Smooth muscle cell (in vitro differentiated cells): Measurements from ENCODE around the gene THAP9. TPM values are rescaled to one million over a fixed set of nuclear protein-coding genes. Genes with fewer than 3 reads are reported as not detected.

Experiments
- DNase-seq: peaks from one replicate; lab custom pipeline; 2025; ENCODE audit not compliant: unreplicated experiment; lab: John Stamatoyannopoulos, UW
- H2AFZ ChIP-seq: fragments of 200-600 bp; sonication (generic); 2 replicates; pipeline ENCODE4 v1.6.0; 2016; ENCODE audit warnings: antibody characterized with exemption, low read depth, mild to moderate bottlenecking
- H3F3A ChIP-seq: fragments of 200-600 bp; sonication (generic); 2 replicates; pipeline ENCODE4 v1.6.0; 2017; ENCODE audit warnings: antibody characterized with exemption, low read depth
- H3K27ac ChIP-seq: fragments of 200-600 bp; sonication (generic); 2 replicates; pipeline ENCODE4 v1.5.1; 2016; ENCODE audit warnings: low read depth, mild to moderate bottlenecking
- H3K27me3 ChIP-seq: fragments of 200-600 bp; sonication (generic); 2 replicates; pipeline ENCODE4 v1.6.1; 2016; ENCODE audit warnings: low read depth, mild to moderate bottlenecking
- H3K36me3 ChIP-seq: fragments of 200-600 bp; sonication (generic); 2 replicates; pipeline ENCODE4 v1.5.1; 2016; ENCODE audit warnings: low read depth
- H3K4me1 ChIP-seq: fragments of 200-600 bp; sonication (generic); 2 replicates; pipeline ENCODE4 v1.5.1; 2016; ENCODE audit warnings: low read depth
- H3K4me2 ChIP-seq: fragments of 200-600 bp; sonication (generic); 2 replicates; pipeline ENCODE4 v1.6.0; 2016; ENCODE audit warnings: mild to moderate bottlenecking
- H3K4me3 ChIP-seq: fragments of 200-600 bp; sonication (generic); 2 replicates; pipeline ENCODE4 v1.5.1; 2016; ENCODE audit warnings: mild to moderate bottlenecking
- H3K79me2 ChIP-seq: fragments of 200-600 bp; sonication (generic); 2 replicates; pipeline ENCODE4 v1.6.0; 2016; ENCODE audit warnings: low read depth, mild to moderate bottlenecking
- H3K9ac ChIP-seq: fragments of 200-600 bp; sonication (generic); 2 replicates; pipeline ENCODE4 v1.6.0; 2016; ENCODE audit warnings: low read depth
- H3K9me3 ChIP-seq: fragments of 200-600 bp; sonication (generic); replicated peaks from 2 replicates; pipeline ENCODE4 v1.5.1; 2016; ENCODE audit warnings: low read depth
- H4K20me1 ChIP-seq: fragments of 200-600 bp; sonication (generic); 2 replicates; pipeline ENCODE4 v1.6.0; 2016; ENCODE audit warnings: low read depth
- CTCF ChIP-seq: fragments of 200-600 bp; sonication (generic); IDR thresholded peaks from 2 replicates; pipeline ENCODE4 v1.5.1; 2017; ENCODE audit warnings: borderline replicate concordance, mild to moderate bottlenecking, antibody characterized with exemption; ENCODE audit not compliant: insufficient read depth, poor library complexity, severe bottlenecking
- WGBS: methylation state at CpG from one replicate; pipeline ENCODE4 v1.1.7; 2016; ENCODE audit warnings: low lambda C conversion rate; 5-methylcytosine and 5-hydroxymethylcytosine counted together
- polyA plus RNA-seq: library from polyadenylated mRNA; unstranded; fragments of >200 nt; fragmentation: Nextera tagmentation; extraction: Ambion mirVana; gene quantifications from 2 replicates; pipeline ENCODE4 v1.2.1, GENCODE V29; 2016
- total RNA-seq: library from RNA; depleted of rRNA; stranded (reverse); fragments of >200 nt; gene quantifications from 2 replicates; pipeline ENCODE4 v1.2.3, GENCODE V29; 2014

THAP9 gene
- total and polyA plus RNA-seq, 2 experiments from 2014 or later, result 1.2 to 4.4 TPM

- H3K79me2 ChIP-seq, result no peaks in the 10 kb centered on the region
- TF ChIP-seq CTCF, result no peak
- H3K9ac ChIP-seq, result no peak overlapping the region
- no peaks in the 10 kb centered on the region for H3K36me3 ChIP-seq
- 93% methylated on average over 1 of the region's 1 CpG for WGBS
- H3K9me3 ChIP-seq, result no peaks in the 10 kb centered on the region
- H3K4me2 ChIP-seq, result no peak overlapping the region
- no peaks in the 10 kb centered on the region for H3K4me1 ChIP-seq
- H3K27me3 ChIP-seq, result no peaks in the 10 kb centered on the region
- H3K4me3 ChIP-seq, result no peak overlapping the region
- no peak for DNase-seq
- H3F3A ChIP-seq, result no peaks in the 10 kb centered on the region
- no peak overlapping the region for H3K27ac ChIP-seq
- H2AFZ ChIP-seq, result no peak overlapping the region
- H4K20me1 ChIP-seq, result no peaks in the 10 kb centered on the region
Measured at GRCh38 chr4:82957045-82957444, 56.5 kb downstream of the THAP9 start.

- 90% methylated on average over 2 of the region's 2 CpGs for WGBS
- H3K79me2 ChIP-seq, result no peaks in the 10 kb centered on the region
- no peak for TF ChIP-seq CTCF
Measured at GRCh38 chr4:82965763-82966162, 65.2 kb downstream of the THAP9 start.

DNA sequence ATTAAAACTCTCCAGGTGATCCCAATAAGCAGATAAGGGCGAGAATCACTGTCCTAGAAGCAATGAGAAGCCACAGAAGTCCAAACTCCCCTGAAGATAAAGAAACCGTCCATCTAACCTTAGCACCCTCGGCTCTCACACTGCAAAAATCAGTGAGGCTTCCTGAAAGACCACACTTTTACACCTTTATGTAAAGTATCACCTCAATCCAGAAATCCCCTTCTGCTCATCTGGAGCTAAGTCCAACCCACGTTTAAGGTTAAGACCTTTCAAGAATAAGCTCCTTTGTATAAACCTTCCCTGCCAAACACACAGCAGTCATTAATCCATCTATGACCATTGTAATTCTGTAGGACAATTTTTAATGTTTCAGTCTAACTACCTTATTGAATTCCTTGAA lies 68.4 kb downstream of the THAP9 start:
- Histone ChIP-seq H4K20me1 (no peaks in the 10 kb centered on the region), H3K4me1 (no peaks in the 10 kb centered on the region), H3K4me2 (no peak overlapping the region), H3K4me3 (no peak overlapping the region), H3K79me2 (no peaks in the 10 kb centered on the region), H3F3A (no peaks in the 10 kb centered on the region), H3K27me3 (no peaks in the 10 kb centered on the region), H2AFZ (no peak overlapping the region), H3K9me3 (no peaks in the 10 kb centered on the region), H3K9ac (no peak overlapping the region), H3K27ac (no peak overlapping the region), H3K36me3 (no peaks in the 10 kb centered on the region)
- no peak for TF ChIP-seq CTCF
- WGBS, result 95% methylated on average over 4 of the region's 4 CpGs
- DNase-seq, result no peak

More at GRCh38 chr4:82965763-82966162, 65.2 kb downstream of the THAP9 start:
- no peaks in the 10 kb centered on the region for H3K36me3 ChIP-seq
- H2AFZ ChIP-seq, result no peak overlapping the region
- no peaks in the 10 kb centered on the region for H3K9me3 ChIP-seq
- H3K9ac ChIP-seq, result no peak overlapping the region
- H3K4me1 ChIP-seq, result no peaks in the 10 kb centered on the region
- H4K20me1 ChIP-seq, result no peaks in the 10 kb centered on the region
- no peak overlapping the region for H3K4me3 ChIP-seq
- no peaks in the 10 kb centered on the region for H3F3A ChIP-seq
- H3K4me2 ChIP-seq, result no peak overlapping the region
- no peaks in the 10 kb centered on the region for H3K27me3 ChIP-seq
- DNase-seq, result no peak
- no peak overlapping the region for H3K27ac ChIP-seq

DNA sequence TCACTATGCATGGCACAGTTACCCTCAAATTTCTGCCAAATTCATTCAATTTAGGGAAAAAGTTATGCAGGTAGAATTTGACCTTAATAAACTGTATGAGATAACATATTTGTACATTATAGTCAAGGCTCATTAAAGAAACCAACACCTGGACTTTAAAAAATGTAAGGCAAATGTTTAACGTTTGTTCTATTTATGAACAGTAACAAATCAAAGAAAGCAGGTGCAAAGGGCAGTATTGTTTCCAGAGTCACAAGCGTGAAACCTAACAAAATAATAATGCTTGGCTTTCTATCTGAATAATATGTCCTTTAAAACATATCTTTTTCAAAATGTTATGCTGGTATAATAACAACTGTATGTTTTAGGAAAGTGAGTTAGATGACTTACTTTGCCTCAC lies 68.9 kb downstream of the THAP9 start:
- no peak for TF ChIP-seq CTCF
- DNase-seq, result no peak
- no peaks in the 10 kb centered on the region for H3K9me3 ChIP-seq
- H3K4me1 ChIP-seq, result no peaks in the 10 kb centered on the region
- H3K36me3 ChIP-seq, result no peaks in the 10 kb centered on the region
- no peak overlapping the region for H3K9ac ChIP-seq
- H2AFZ ChIP-seq, result no peak overlapping the region
- 98% methylated on average over 2 of the region's 2 CpGs for WGBS
- no peak overlapping the region for H3K27ac ChIP-seq
- H3F3A ChIP-seq, result no peaks in the 10 kb centered on the region
- no peak overlapping the region for H3K4me3 ChIP-seq
- no peaks in the 10 kb centered on the region for H3K27me3 ChIP-seq
- H4K20me1 ChIP-seq, result no peaks in the 10 kb centered on the region
- H3K79me2 ChIP-seq, result no peaks in the 10 kb centered on the region
- H3K4me2 ChIP-seq, result no peak overlapping the region
